ENCODE measurements around the gene ATP8A1.

Gene ATP8A1

DNA sequence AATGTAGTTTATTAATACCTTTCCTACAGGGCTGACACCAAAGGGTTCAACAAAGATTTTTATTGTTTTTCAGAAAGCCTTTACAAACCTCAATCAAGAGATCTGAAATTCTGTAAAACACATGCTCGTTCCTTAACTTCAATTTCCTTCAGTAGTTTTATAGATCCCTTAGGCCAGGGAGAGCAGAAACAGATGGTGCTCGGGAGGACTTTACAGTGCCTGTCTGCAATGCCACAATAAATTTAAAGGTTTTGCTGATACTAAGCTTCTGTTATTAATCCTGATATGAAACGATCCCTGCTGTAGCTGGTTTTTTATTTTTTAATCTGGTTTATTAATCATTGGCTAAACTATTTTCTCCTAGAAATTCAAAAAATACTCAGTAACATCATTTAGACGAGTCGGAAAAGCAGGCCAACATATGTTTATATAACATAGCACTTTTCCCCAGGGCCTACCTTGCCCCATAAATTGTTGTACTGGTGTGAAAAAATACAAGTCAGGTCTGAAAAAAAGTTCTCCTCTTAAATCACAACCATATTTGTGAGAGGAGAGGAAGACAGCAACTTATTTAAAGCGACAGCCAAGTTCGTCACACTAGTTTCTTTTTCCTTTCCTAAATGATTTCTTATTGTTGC is 219.9 kb downstream of the ATP8A1 start:
- Histone ChIP-seq H3K4me3 (ENCODE audit: low read depth, low read length) (no peak overlapping the region), H3K27ac (no peak overlapping the region), H3K27me3 (replicated peaks) (no peaks in the 10 kb centered on the region), H3K36me3 (replicated peaks) (no peaks in the 10 kb centered on the region)
- DNase-seq, result no peak
- in situ Hi-C loops (cut with HindIII; ENCODE audit: low pct_ligation_motif_present, low sequenced_read_pairs), result no loop called here
- no peak for TF ChIP-seq CTCF (IDR thresholded peaks at IDR 0.05; ENCODE audit: low read depth, low read length, missing control alignments)

GRCh38 chr4:42428036-42428435 is 228.9 kb downstream of the ATP8A1 start:
- Histone ChIP-seq H3K27me3 (replicated peaks) (no peaks in the 10 kb centered on the region), H3K27ac (no peak overlapping the region), H3K36me3 (replicated peaks) (no peaks in the 10 kb centered on the region), H3K4me3 (ENCODE audit: low read depth, low read length) (no peak overlapping the region)
- in situ Hi-C loops (cut with HindIII; ENCODE audit: low pct_ligation_motif_present, low sequenced_read_pairs), result no loop called here
- DNase-seq, result no peak
- no peak for TF ChIP-seq CTCF (IDR thresholded peaks at IDR 0.05; ENCODE audit: low read depth, low read length, missing control alignments)

GRCh38 chr4:42425146-42426065 is 231.5 kb downstream of the ATP8A1 start:
- DNase-seq, result no peak
- H3K27me3 ChIP-seq (replicated peaks), result no peaks in the 10 kb centered on the region
- peak overlapping the region; percentile 20 for H3K4me3 ChIP-seq (ENCODE audit: low read depth, low read length)
- H3K36me3 ChIP-seq (replicated peaks), result no peaks in the 10 kb centered on the region
- no peak overlapping the region for H3K27ac ChIP-seq
- in situ Hi-C loops (cut with HindIII; ENCODE audit: low pct_ligation_motif_present, low sequenced_read_pairs), result no loop called here
- no peak for TF ChIP-seq CTCF (IDR thresholded peaks at IDR 0.05; ENCODE audit: low read depth, low read length, missing control alignments)

GRCh38 chr4:42420140-42420539 is 236.8 kb downstream of the ATP8A1 start:
- no peaks in the 10 kb centered on the region for H3K27me3 ChIP-seq (replicated peaks)
- in situ Hi-C loops (cut with HindIII; ENCODE audit: low pct_ligation_motif_present, low sequenced_read_pairs), result no loop called here
- DNase-seq, result peak; percentile 14
- no peak overlapping the region for H3K4me3 ChIP-seq (ENCODE audit: low read depth, low read length)
- no peaks in the 10 kb centered on the region for H3K36me3 ChIP-seq (replicated peaks)
- H3K27ac ChIP-seq, result no peak overlapping the region
- no peak for TF ChIP-seq CTCF (IDR thresholded peaks at IDR 0.05; ENCODE audit: low read depth, low read length, missing control alignments)

DNA sequence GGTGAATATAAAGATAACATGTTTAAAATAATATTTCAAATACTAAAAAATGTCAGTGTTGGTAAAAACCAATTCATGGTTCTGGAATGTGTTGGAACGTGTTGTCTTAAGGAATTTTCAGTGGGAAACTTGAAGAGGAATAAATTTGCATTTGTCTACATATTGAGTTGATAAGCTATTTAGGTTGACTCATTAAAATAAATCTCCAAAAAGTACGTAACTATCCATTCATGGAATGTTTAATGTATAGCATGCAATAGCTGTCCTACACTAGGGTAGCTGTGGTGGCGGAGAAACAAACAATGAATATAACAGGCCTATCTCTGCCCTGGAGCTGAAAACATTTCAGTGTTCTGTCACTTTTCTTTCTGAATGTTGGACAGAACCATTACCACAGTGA is 239.4 kb downstream of the ATP8A1 start:
- H3K4me3 ChIP-seq (ENCODE audit: low read depth, low read length), result no peak overlapping the region
- no peak for TF ChIP-seq CTCF (IDR thresholded peaks at IDR 0.05; ENCODE audit: low read depth, low read length, missing control alignments)
- no peaks in the 10 kb centered on the region for H3K36me3 ChIP-seq (replicated peaks)
- no peak overlapping the region for H3K27ac ChIP-seq
- H3K27me3 ChIP-seq (replicated peaks), result no peaks in the 10 kb centered on the region
- no peak for DNase-seq
- in situ Hi-C loops (cut with HindIII; ENCODE audit: low pct_ligation_motif_present, low sequenced_read_pairs), result no loop called here
